HG03066 (cell line): Measurements from ENCODE around the gene LCTL.
"Not testable (repeated sequence)": the region's sequence is repeated elsewhere in the genome, so short reads cannot be mapped to it uniquely, and the experiment has no call there.

Experiments
- ATAC-seq: cut with Tn5 transposase; IDR thresholded peaks from one replicate; pipeline ENCODE4 v1.9.1; 2021; ENCODE audit warnings: low read depth; ENCODE audit not compliant: unreplicated experiment

The LCTL gene

GRCh38 chr15:66592505-66593218 lies 26.9 kb upstream of the LCTL start:
- no peak for ATAC-seq

GRCh38 chr15:66591322-66591862 lies 25.6 kb upstream of the LCTL start:
- no peak for ATAC-seq

DNA sequence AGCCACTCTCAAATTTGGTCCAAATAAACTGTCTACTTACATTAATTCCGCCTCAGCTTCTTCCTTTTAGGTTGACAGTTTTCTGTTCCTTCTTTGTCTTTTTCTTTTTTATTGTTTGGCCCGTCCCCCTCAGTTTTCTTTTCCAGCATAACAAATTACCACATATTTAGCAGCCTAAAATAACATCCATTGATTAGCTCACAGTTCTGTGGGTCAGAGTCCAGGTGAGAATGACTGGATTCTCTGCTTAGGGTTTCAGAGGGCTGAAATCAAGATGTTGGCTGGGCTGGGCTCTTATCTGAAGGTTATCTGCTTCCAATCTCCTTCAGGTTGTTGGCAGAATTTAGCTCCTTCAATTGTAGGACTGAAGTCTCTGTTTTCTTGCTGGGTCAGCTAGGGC lies 24.6 kb upstream of the LCTL start:
- no peak for ATAC-seq

GRCh38 chr15:66589429-66589828 lies 23.6 kb upstream of the LCTL start:
- ATAC-seq: not testable (repeated sequence)

GRCh38 chr15:66588971-66589370 lies 23.2 kb upstream of the LCTL start:
- no peak for ATAC-seq

GRCh38 chr15:66588537-66588936 lies 22.7 kb upstream of the LCTL start:
- no peak for ATAC-seq

DNA sequence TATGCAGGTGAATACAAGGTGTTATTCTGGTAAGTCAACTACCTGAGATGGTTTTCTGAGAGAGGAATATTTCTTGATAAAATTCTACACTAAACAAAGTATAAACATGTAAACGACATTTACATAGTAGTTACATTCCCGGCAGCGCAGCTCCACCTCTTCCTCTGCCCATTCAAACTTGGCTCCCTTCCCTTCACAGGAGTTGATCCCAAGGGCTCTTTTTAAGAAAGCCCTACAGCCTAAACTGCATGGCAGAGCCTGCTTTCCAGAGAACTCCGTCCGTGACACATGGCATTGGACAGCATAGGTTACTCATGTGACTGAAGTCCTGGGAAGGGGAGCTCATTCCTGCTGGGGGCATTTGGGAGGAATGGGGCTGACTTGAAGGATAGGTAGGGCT lies 22.0 kb upstream of the LCTL start:
- no peak for ATAC-seq

DNA sequence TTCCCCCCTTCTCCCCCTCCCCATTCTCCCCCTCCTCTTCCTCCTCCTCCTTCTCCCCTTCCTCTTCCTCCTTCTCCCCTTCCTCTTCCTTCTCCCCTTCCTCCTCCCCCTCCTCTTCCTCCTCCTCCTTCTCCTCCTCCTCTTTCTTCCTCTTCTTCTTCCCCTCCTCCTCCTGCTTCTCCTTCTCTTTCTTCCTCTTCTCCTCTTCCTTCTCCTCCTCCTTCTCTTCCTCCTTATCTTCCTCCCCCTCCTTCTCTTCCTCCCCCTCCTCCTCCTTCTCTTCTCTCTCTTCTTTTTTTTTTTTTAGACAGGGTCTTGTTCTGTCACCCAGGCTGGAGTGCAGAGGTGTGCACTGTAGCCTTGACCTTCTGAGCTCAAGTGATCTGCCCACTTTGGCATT lies 21.2 kb upstream of the LCTL start:
- no peak for ATAC-seq

GRCh38 chr15:66586155-66586976 lies 20.6 kb upstream of the LCTL start:
- ATAC-seq: no peak

DNA sequence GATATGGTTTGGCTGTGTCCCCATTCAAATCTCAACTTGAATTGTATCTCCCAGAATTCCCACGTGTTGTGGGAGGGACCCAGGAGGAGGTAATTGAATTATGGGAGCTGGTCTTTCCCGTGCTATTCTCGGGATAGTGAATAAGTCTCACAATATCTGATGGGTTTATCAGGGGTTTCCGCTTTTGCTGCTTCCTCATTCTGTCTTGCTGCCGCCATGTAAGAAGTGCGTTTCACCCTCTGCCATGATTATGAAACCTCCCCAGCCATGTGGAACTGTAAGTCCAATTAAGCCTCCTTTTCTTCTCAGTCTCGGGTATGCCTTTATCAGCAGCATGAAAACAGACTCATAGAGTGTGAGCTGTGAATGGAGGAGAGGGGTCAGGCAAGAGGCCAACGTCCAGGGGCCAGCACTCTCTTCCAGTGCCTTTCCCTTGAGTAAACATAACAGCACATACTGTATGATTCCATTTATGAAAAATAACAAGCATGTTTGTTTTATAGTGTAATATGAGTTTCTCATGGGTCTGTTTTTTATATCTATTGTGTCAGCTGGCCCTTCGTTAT lies 16.3 kb upstream of the LCTL start:
- no peak for ATAC-seq

- no peak for ATAC-seq
Observed at GRCh38 chr15:66580643-66581042, 14.8 kb upstream of the LCTL start.

DNA sequence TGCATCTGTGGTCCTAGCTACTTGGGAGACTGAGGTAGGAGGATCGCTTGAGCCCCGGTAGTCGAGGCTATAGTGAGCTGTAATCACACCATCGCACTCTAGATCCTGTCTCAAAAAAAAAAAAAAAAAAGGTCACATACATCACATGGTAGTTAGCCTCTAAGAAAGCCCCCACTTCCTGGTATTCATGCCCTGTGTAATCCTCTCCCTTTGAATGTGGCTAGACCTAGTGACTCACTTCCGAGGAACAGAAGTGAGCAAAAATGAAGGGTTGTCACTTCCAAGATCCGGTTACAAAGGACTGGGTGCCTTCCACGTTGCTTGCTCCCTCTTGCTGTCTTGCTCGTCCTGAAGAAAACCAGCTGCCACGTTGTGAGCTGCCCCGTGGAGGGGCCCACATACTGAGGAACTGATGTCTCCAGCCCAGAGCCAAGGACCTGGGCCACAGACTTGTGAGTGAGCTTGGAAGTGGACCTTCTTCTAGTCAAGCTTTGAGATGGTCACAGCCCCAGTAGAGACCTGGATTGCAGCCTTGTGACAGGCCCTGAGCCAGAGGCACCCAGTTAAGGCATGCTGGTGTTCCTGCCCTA lies 12.6 kb upstream of the LCTL start:
- ATAC-seq: no peak

- no peak for ATAC-seq
Observed at GRCh38 chr15:66574596-66574950, 8.8 kb upstream of the LCTL start.

DNA sequence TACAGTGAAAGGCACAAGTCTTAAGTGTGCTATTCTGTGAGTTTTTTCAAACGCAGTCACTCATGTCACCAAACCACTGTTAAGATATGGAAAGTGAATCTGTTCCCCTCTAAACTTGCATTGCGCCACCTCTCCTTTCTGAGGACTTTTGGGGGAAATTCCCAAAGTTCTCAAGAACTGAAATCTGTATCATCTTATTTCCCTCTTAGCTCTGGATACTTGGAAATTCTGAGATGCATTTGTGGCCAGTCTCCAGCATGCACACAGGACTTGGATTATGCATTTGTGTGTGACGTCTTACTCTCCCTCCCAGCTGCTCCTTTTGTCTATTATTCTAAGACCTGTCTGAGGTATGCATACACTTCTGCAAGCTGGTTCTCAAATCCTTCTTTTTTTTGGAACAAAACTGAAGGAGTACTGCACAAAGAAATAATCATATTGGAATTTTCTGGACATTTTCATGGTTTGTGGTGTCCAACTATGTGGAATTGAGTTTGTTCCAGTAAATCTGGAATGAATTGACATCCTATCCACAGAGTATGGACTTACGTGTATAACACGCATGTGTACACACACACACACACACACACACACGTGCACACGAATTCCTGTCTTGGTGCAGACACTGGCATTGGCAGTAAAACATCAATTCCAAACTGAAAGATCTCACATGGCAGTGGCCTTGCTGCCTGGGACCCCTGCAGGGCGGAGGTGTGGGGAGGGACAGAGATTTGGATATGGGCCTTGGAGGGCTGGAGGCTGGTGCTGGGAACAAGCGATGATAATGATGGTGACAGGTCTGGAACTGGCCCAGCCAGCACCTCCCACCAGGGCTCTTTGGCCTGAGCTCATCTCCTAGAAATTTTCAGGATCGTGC lies 8.2 kb upstream of the LCTL start:
- ATAC-seq: no peak

- ATAC-seq: no peak
Observed at GRCh38 chr15:66573348-66573718, 7.5 kb upstream of the LCTL start.

- no peak for ATAC-seq
Observed at GRCh38 chr15:66572146-66572545, 6.3 kb upstream of the LCTL start.

DNA sequence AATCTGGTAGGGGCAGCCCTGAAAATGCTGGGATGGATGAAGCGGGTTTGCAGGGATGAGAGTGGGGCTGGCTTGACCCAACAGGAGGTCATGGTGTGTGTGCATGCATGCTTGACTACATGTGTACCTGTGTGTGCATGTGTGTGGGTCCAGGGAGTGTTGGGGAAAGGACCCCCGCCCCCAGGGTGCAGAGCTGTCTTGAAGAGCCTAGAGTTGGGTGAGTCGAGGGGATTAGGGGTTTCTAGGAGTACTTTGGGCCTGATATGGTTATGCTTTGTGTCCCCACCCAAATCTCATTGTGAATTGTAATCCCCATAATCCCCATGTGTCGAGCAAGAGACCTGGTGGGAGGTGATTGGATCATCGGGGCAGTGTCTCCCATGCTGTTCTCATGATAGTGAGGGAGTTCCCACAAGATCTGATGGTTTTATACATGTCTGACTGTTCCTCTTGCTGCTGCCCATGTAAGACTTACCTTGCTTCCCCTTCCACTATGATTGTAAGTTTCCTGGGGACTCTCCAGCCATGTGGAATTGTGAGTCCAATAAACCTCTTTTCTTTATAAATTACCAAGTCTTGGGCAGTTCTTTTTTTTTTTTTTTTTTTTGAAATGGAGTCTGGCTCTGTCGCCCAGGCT lies 5.2 kb upstream of the LCTL start:
- no peak for ATAC-seq

DNA sequence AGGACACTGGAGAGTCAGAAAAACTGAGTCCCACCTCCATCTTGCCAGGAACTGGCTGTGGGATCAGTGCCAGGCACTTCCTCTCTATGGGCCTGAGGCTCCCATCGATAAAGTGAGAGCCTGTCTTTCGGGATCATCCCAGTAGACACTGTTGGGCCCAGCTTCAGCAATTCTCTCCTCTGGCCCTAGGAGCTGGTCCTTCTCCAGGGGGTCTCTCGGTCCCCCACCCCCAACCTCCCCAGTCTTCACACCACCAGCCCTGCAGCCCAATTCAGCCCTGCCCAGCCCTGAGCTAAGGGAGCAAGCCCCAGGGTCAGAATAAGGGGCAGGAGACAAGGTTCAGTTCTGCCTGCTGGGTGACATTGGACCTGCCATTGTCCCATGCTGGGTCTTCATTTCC lies 4.5 kb upstream of the LCTL start:
- no peak for ATAC-seq

DNA sequence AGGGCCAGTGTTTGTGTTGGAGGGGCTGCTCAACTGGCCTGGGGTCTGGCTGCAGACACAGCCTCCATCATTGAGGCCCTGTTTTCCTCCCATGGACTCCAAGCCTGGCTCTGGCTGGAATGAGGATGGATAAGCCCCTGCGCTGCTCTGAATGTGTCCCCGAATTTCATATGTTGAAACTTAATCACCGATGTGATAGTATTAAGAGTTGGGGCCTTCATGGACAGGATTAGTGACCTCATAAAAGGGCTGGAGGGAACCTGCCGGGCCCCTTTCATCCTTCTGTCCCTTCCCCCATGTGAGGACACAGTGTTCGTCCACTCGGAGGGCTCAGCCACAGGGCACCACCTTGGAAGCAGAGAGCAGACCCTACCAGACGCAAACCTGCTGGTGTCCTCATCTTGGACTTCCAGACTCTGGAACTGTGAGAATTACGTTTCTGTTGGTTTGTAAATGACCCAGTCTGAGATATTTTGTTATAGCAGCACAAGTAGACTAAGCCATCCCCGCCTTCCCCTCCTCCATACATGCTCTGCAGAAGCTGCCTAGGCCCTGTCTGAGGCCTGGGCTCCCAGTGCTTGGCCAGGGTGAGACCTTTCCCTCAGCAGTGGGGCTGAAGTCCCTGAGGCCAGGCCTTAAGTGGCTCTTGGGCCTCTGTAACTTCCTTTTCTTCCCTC lies 3.8 kb upstream of the LCTL start:
- ATAC-seq: no peak
